Measurements from ENCODE around the gene TFPT. TPM values are rescaled to one million over a fixed set of nuclear protein-coding genes. Genes with fewer than 3 reads are reported as not detected.

Gene TFPT
- total RNA-seq, 1 experiment from 2014 or later: 31.1 TPM

- Histone ChIP-seq H3K4me1 (ENCODE audit: insufficient read depth, low read length, poor library complexity, severe bottlenecking) (no peaks in the 10 kb centered on the region), H3K36me3 (ENCODE audit: insufficient read depth, low read length, poor library complexity, severe bottlenecking) (peaks cover 91% of the 10 kb centered on the region), H3K27me3 (replicated peaks; ENCODE audit: insufficient read depth, low read depth, low read length, poor library complexity) (no peaks in the 10 kb centered on the region), H3K9me3 (ENCODE audit: low read depth, low read length, poor library complexity, severe bottlenecking) (no peaks in the 10 kb centered on the region), H3K27ac (ENCODE audit: low read depth, low read length, poor library complexity, severe bottlenecking) (no peak overlapping the region), H3K4me3 (ENCODE audit: low read depth, low read length, poor library complexity, severe bottlenecking) (no peak overlapping the region)
- TF ChIP-seq CTCF (conservative IDR thresholded peaks at IDR 0.05; ENCODE audit: low read depth, low read length): no peak
- no peak for TF ChIP-seq EZH2 (IDR thresholded peaks at IDR 0.05; ENCODE audit: borderline replicate concordance, low read depth, low read length, poor library complexity, severe bottlenecking)
- BruUV-seq (replicated peaks): no TSS peak
- ChIA-PET POLR2A (ENCODE audit: low non-redundant PET) (no interaction called here), CTCF (no interaction called here)
- no peak for DNase-seq (ENCODE audit: low spot score)
- intact Hi-C loops (cut with micrococcal nuclease; ENCODE audit: unreplicated experiment): no loop called here
Observed at GRCh38 chr19:54145541-54146158, 30.2 kb upstream of the TFPT start.

- no peaks in the 10 kb centered on the region for H3K27me3 ChIP-seq (replicated peaks; ENCODE audit: insufficient read depth, low read depth, low read length, poor library complexity)
- peaks cover 73% of the 10 kb centered on the region for H3K36me3 ChIP-seq (ENCODE audit: insufficient read depth, low read length, poor library complexity, severe bottlenecking)
- CTCF ChIA-PET: no interaction called here
- H3K4me3 ChIP-seq (ENCODE audit: low read depth, low read length, poor library complexity, severe bottlenecking): no peak overlapping the region
- DNase-seq (ENCODE audit: low spot score): no peak
- no peak for TF ChIP-seq EZH2 (IDR thresholded peaks at IDR 0.05; ENCODE audit: borderline replicate concordance, low read depth, low read length, poor library complexity, severe bottlenecking)
- no peak for TF ChIP-seq CTCF (conservative IDR thresholded peaks at IDR 0.05; ENCODE audit: low read depth, low read length)
- POLR2A ChIA-PET (ENCODE audit: low non-redundant PET): no interaction called here
- BruUV-seq (replicated peaks): no TSS peak
- H3K27ac ChIP-seq (ENCODE audit: low read depth, low read length, poor library complexity, severe bottlenecking): no peak overlapping the region
- H3K9me3 ChIP-seq (ENCODE audit: low read depth, low read length, poor library complexity, severe bottlenecking): no peaks in the 10 kb centered on the region
- peaks cover 12% of the 10 kb centered on the region for H3K4me1 ChIP-seq (ENCODE audit: insufficient read depth, low read length, poor library complexity, severe bottlenecking)
- intact Hi-C loops (cut with micrococcal nuclease; ENCODE audit: unreplicated experiment): no loop called here
Observed at GRCh38 chr19:54142166-54142780, 26.8 kb upstream of the TFPT start.

- Histone ChIP-seq H3K36me3 (ENCODE audit: insufficient read depth, low read length, poor library complexity, severe bottlenecking) (peaks cover 64% of the 10 kb centered on the region), H3K27me3 (replicated peaks; ENCODE audit: insufficient read depth, low read depth, low read length, poor library complexity) (no peaks in the 10 kb centered on the region), H3K4me3 (ENCODE audit: low read depth, low read length, poor library complexity, severe bottlenecking) (no peak overlapping the region), H3K9me3 (ENCODE audit: low read depth, low read length, poor library complexity, severe bottlenecking) (no peaks in the 10 kb centered on the region), H3K4me1 (ENCODE audit: insufficient read depth, low read length, poor library complexity, severe bottlenecking) (peaks cover 12% of the 10 kb centered on the region), H3K27ac (ENCODE audit: low read depth, low read length, poor library complexity, severe bottlenecking) (no peak overlapping the region)
- CTCF ChIA-PET: no interaction called here
- POLR2A ChIA-PET (ENCODE audit: low non-redundant PET): no interaction called here
- no peak for TF ChIP-seq CTCF (conservative IDR thresholded peaks at IDR 0.05; ENCODE audit: low read depth, low read length)
- DNase-seq (ENCODE audit: low spot score): no peak
- intact Hi-C loops (cut with micrococcal nuclease; ENCODE audit: unreplicated experiment): no loop called here
- no TSS peak for BruUV-seq (replicated peaks)
Observed at GRCh38 chr19:54141356-54141755, 25.9 kb upstream of the TFPT start.
